Astrocyte (in vitro differentiated cells and primary cell): ENCODE measurements around the gene RNF150. TPM values are rescaled to one million over a fixed set of nuclear protein-coding genes. Genes with fewer than 3 reads are reported as not detected.

ENCODE experiments used
- DNase-seq: peaks from one replicate; pipeline ENCODE4 v3.0.0-alpha.2; 2010; ENCODE audit warnings: low read depth
- FAIRE-seq: peaks from 2 replicates; lab custom pipeline; 2011; peaks lifted over from hg19 to GRCh38; lab: Jason Lieb, UNC
- H2AFZ ChIP-seq: 2 replicates; pipeline ENCODE4 v1.6.0; 2012; ENCODE audit warnings: low read depth, low read length, inconsistent platforms
- H3K27ac ChIP-seq: 2 replicates; pipeline ENCODE4 v1.5.1; 2011; ENCODE audit warnings: low read depth, low read length, inconsistent platforms
- H3K27me3 ChIP-seq: 2 replicates; pipeline ENCODE4 v1.6.0; 2011; ENCODE audit warnings: low read length, inconsistent platforms; ENCODE audit not compliant: insufficient read depth
- H3K36me3 ChIP-seq: 2 replicates; pipeline ENCODE4 v1.5.1; 2011; ENCODE audit warnings: low read length, inconsistent platforms; ENCODE audit not compliant: insufficient read depth
- H3K4me1 ChIP-seq: 2 replicates; pipeline ENCODE4 v1.5.1; 2011; ENCODE audit warnings: low read length, inconsistent platforms; ENCODE audit not compliant: insufficient read depth
- H3K4me2 ChIP-seq: 2 replicates; pipeline ENCODE4 v1.6.0; 2012; ENCODE audit warnings: low read length, inconsistent platforms
- H3K4me3 ChIP-seq: 2 replicates; pipeline ENCODE4 v1.5.1; 2011; ENCODE audit warnings: low read depth, mild to moderate bottlenecking, low read length, inconsistent platforms; ENCODE audit not compliant: insufficient read depth
- H3K79me2 ChIP-seq: 2 replicates; pipeline ENCODE4 v1.6.0; 2012; ENCODE audit warnings: mild to moderate bottlenecking, low read length, inconsistent platforms; ENCODE audit not compliant: insufficient read depth
- H3K9ac ChIP-seq: 2 replicates; pipeline ENCODE4 v1.6.0; 2012; ENCODE audit warnings: mild to moderate bottlenecking, low read length, inconsistent platforms
- H3K9me3 ChIP-seq: 2 replicates; pipeline ENCODE4 v1.5.1; 2012; ENCODE audit warnings: low read depth, mild to moderate bottlenecking, low read length, inconsistent platforms; ENCODE audit not compliant: insufficient read depth
- H4K20me1 ChIP-seq: 2 replicates; pipeline ENCODE4 v1.6.0; 2012; ENCODE audit warnings: low read length, inconsistent platforms; ENCODE audit not compliant: insufficient read depth
- H3K27ac Mint-ChIP-seq: one replicate; pipeline ENCODE4 v1.8.0; 2021; ENCODE audit warnings: mild to moderate bottlenecking, mixed read lengths; ENCODE audit not compliant: unreplicated experiment
- H3K27me3 Mint-ChIP-seq: one replicate; pipeline ENCODE4 v1.8.0; 2021; ENCODE audit warnings: low read depth, mixed read lengths; ENCODE audit not compliant: unreplicated experiment
- H3K36me3 Mint-ChIP-seq: one replicate; pipeline ENCODE4 v1.8.0; 2021; ENCODE audit warnings: low read depth, mixed read lengths; ENCODE audit not compliant: unreplicated experiment
- H3K4me1 Mint-ChIP-seq: one replicate; pipeline ENCODE4 v1.8.0; 2021; ENCODE audit warnings: low read depth, mixed read lengths; ENCODE audit not compliant: unreplicated experiment
- H3K4me3 Mint-ChIP-seq: one replicate; pipeline ENCODE4 v1.8.0; 2021; ENCODE audit warnings: mild to moderate bottlenecking, moderate library complexity, mixed read lengths; ENCODE audit not compliant: unreplicated experiment
- H3K9me3 Mint-ChIP-seq: one replicate; pipeline ENCODE4 v1.8.0; 2021; ENCODE audit warnings: mild to moderate bottlenecking, mixed read lengths; ENCODE audit not compliant: unreplicated experiment
- EZH2 ChIP-seq: IDR thresholded peaks from 2 replicates; pipeline ENCODE4 v1.6.1; 2012; ENCODE audit warnings: mild to moderate bottlenecking, low read length, inconsistent platforms; ENCODE audit not compliant: insufficient read depth
- total RNA-seq: library from RNA; stranded (reverse); gene quantifications from 2 replicates; pipeline ENCODE4 v1.2.1, GENCODE V29; 2021
- TF ChIP-seq, protein P1 (sequence below): IDR thresholded peaks from 2 replicates; pipeline ENCODE4 v1.5.1; 2011; ENCODE audit warnings: low read depth, mild to moderate bottlenecking, inconsistent platforms, low read length, moderate library complexity; ENCODE audit not compliant: insufficient read depth

RNF150 gene
- total RNA-seq, 1 donor from 2014 or later = 5.2 TPM

DNA sequence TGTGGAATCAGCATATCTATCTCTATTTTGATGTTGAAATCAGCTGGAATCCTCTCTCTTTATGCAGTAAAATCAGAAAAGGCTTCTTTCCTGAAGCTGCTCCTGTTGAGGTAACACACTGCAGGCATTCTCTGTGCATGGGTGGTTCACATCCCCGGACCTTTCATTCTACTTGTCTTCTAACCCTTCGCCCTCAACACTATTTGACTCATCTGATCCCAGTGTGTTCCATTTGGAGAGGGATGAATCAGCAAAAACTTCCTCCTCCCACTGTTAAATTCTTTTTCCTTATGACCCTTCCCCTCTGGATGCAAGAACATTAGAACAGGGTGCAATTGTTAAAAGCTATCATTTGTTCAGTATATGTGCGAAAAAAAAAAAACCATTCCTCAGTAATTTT is 67.4 kb downstream of the RNF150 start:
- H3K4me3 Mint-ChIP-seq = no peak overlapping the region

DNA sequence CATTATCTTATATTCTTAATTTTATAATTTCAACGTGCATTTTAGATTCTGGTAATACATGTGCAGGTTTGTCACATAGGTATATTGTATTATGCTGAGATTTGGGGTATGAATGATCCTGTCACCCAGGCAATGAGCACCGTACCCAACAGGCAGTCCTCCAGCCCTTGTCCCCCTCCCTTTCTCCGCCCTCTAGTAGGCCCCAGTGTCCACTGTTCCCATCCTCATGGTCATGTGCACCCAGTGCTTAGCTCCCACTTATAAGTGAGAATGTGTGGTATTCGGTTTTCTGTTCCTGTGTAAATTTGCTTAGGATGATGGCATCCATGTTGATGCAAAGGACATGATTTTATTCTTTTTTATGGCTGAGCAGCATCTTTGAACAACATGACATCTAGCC is 70.6 kb downstream of the RNF150 start:
- TF ChIP-seq, protein P1, sequence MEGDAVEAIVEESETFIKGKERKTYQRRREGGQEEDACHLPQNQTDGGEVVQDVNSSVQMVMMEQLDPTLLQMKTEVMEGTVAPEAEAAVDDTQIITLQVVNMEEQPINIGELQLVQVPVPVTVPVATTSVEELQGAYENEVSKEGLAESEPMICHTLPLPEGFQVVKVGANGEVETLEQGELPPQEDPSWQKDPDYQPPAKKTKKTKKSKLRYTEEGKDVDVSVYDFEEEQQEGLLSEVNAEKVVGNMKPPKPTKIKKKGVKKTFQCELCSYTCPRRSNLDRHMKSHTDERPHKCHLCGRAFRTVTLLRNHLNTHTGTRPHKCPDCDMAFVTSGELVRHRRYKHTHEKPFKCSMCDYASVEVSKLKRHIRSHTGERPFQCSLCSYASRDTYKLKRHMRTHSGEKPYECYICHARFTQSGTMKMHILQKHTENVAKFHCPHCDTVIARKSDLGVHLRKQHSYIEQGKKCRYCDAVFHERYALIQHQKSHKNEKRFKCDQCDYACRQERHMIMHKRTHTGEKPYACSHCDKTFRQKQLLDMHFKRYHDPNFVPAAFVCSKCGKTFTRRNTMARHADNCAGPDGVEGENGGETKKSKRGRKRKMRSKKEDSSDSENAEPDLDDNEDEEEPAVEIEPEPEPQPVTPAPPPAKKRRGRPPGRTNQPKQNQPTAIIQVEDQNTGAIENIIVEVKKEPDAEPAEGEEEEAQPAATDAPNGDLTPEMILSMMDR = no peak
- no peak for TF ChIP-seq EZH2
- Histone ChIP-seq H3K4me2 (no peak overlapping the region), H3K9ac (no peak overlapping the region), H2AFZ (no peak overlapping the region), H3K9me3 (no peaks in the 10 kb centered on the region), H3K79me2 (no peaks in the 10 kb centered on the region), H3K27me3 (no peaks in the 10 kb centered on the region), H3K36me3 (no peaks in the 10 kb centered on the region), H3K4me3 (no peak overlapping the region), H4K20me1 (no peaks in the 10 kb centered on the region), H3K27ac (no peak overlapping the region), H3K4me1 (no peaks in the 10 kb centered on the region)
- Mint-ChIP-seq H3K9me3 (no peaks in the 10 kb centered on the region), H3K4me1 (peaks cover 6% of the 10 kb centered on the region), H3K27me3 (no peaks in the 10 kb centered on the region), H3K4me3 (no peak overlapping the region), H3K36me3 (no peaks in the 10 kb centered on the region), H3K27ac (no peak overlapping the region)
- DNase-seq (no peak), FAIRE-seq (no peak)

More for the DNA sequence above, 67.4 kb downstream of the RNF150 start:
- no peaks in the 10 kb centered on the region for H3K36me3 Mint-ChIP-seq
- Histone ChIP-seq H3K36me3 (no peaks in the 10 kb centered on the region), H2AFZ (no peak overlapping the region), H3K4me2 (no peak overlapping the region), H3K9me3 (no peaks in the 10 kb centered on the region), H3K27ac (no peak overlapping the region), H3K27me3 (no peaks in the 10 kb centered on the region), H3K4me1 (no peaks in the 10 kb centered on the region), H4K20me1 (no peaks in the 10 kb centered on the region), H3K9ac (no peak overlapping the region), H3K4me3 (no peak overlapping the region), H3K79me2 (no peaks in the 10 kb centered on the region)
- TF ChIP-seq, protein P1 = no peak
- no peaks in the 10 kb centered on the region for H3K27me3 Mint-ChIP-seq
- DNase-seq (no peak), FAIRE-seq (no peak)
- peaks cover 6% of the 10 kb centered on the region for H3K4me1 Mint-ChIP-seq
- no peaks in the 10 kb centered on the region for H3K9me3 Mint-ChIP-seq
- H3K27ac Mint-ChIP-seq = peak overlapping the region; percentile 28

DNA sequence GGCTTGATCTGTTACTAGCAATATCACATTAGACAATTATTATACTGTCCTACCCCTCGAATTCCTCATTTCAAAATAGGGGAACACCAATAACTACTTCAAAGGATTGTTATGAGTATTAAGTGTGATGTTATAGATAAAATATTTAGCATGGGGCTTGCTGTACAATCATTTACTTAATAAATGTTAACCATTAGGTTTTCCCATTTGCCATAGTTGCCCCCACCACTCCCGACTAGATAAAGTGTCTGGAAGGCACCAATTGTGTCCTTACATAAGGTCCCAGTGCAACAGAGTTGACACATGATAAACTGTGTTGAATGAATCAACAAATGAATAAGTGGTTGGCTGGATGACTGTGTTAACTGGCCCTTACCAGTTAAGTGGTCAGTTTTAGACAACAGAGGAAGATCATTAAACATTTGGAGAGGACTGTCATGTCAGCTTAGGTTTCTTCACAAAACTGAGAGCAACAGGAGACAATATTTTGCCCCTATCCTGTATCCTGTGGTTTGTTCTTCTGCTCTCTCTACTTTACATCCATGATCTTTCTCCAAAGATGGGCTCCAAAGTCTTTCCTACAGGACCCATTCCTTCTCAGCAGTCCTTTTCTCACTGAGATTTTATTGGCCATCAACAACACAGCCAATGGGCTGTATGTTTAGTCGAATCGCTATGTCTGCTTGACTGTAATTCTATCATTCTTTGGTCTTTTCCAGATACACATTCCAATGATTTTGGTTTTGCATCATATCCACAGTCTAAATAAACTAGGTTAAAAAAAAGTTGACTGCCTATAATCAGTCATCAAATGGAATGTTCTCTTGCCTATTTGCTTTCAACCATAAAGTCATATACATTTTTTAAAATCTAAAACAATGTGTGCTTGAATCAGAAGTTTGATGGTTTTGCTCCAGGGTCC is 74.4 kb downstream of the RNF150 start:
- peak; percentile 89 for DNase-seq
- Mint-ChIP-seq H3K4me3 (no peak overlapping the region), H3K27ac (no peak overlapping the region), H3K27me3 (no peaks in the 10 kb centered on the region), H3K9me3 (no peaks in the 10 kb centered on the region), H3K36me3 (no peaks in the 10 kb centered on the region), H3K4me1 (peaks cover 4% of the 10 kb centered on the region)
- Histone ChIP-seq H3K36me3 (no peaks in the 10 kb centered on the region), H3K79me2 (no peaks in the 10 kb centered on the region), H3K4me3 (no peak overlapping the region), H3K27me3 (no peaks in the 10 kb centered on the region), H3K9ac (no peak overlapping the region), H3K9me3 (no peaks in the 10 kb centered on the region), H3K4me1 (no peaks in the 10 kb centered on the region), H3K27ac (peak overlapping the region; percentile 57), H3K4me2 (peak overlapping the region; percentile 34), H4K20me1 (no peaks in the 10 kb centered on the region), H2AFZ (no peak overlapping the region)
- peak; percentile 66 for FAIRE-seq
- TF ChIP-seq, protein P1 = no peak
- no peak for TF ChIP-seq EZH2
